K562 (cell line): ENCODE data around the gene NMT1. TPM values are rescaled to one million over a fixed set of nuclear protein-coding genes. Genes with fewer than 3 reads are reported as not detected.

Source experiments
- ATAC-seq: fragments of 200-7000 bp; cut with Tn5 transposase; 3 replicates; pipeline ENCODE4 v1.9.1; 2020; ENCODE audit warnings: moderate library complexity
- BruUV-seq: library from RNA; stranded (reverse); fragments of 400-500 nt; replicated peaks from 2 replicates; lab custom pipeline; 2021; lab: Mats Ljungman, UMichigan
- CTCF ChIA-PET: fragments of 300-600 bp; formaldehyde crosslinking; extraction: SDS; loops from one replicate; lab custom pipeline; 2021; ENCODE audit warnings: low intra/inter-chr PET ratio; lab: Yijun Ruan, JAX
- POLR2A ChIA-PET: fragments of 300-600, 350-650 bp; sonication (Branson Sonifier 250); formaldehyde crosslinking; extraction: SDS; loops from one replicate; lab custom pipeline; 2021; ENCODE audit warnings: antibody characterized with exemption, inconsistent platforms; lab: Yijun Ruan, JAX
- DNase-seq, 4 experiments: peaks; one replicate each; pipeline versions ENCODE4 v3.0.0 to v3.0.0-alpha.2; 2011 to 2018; ENCODE audit warnings: low spot score in 3 of 4, mixed read lengths in 3 of 4; ENCODE audit errors: extremely low read depth in 1 of 4
- FAIRE-seq: peaks from 2 replicates; lab custom pipeline; 2011; peaks lifted over from hg19 to GRCh38; lab: Jason Lieb, UNC
- H2AFZ ChIP-seq: 2 replicates; pipeline ENCODE4 v1.6.0; 2011; ENCODE audit warnings: low read depth, low read length, control low read depth, inconsistent platforms
- H3K27ac ChIP-seq: fragments of 200-600 bp; 3 replicates; pipeline ENCODE4 v1.8.0; 2011; ENCODE audit warnings: low read depth, mild to moderate bottlenecking, control low read depth, inconsistent platforms, low read length, moderate library complexity, mixed read lengths; ENCODE audit errors: extremely low read depth
- H3K27me3 ChIP-seq, 2 experiments: fragments of 300-600 bp in 1 of 2; 2 replicates in 1 of 2; 3 replicates in 1 of 2; pipeline versions ENCODE4 v1.6.0 to v1.8.0; 2011; ENCODE audit warnings: inconsistent platforms in 2 of 2, low read length in 2 of 2, mild to moderate bottlenecking in 1 of 2, mixed read lengths in 1 of 2, moderate library complexity in 1 of 2; ENCODE audit not compliant: control insufficient read depth in 2 of 2, insufficient read depth in 2 of 2
- H3K36me3 ChIP-seq: fragments of 300-600 bp; 3 replicates; pipeline ENCODE4 v1.8.0; 2011; ENCODE audit warnings: mild to moderate bottlenecking, low read length, inconsistent platforms; ENCODE audit not compliant: control insufficient read depth, insufficient read depth
- H3K4me1 ChIP-seq, 2 experiments: fragments of 200-600 bp in 1 of 2; replicated peaks in 1 of 2; 2 replicates in 1 of 2; 3 replicates in 1 of 2; pipeline versions ENCODE4 v1.5.1 to v1.8.0; 2011; ENCODE audit warnings: inconsistent platforms in 2 of 2, low read length in 2 of 2, mild to moderate bottlenecking in 1 of 2, mixed read lengths in 1 of 2, moderate library complexity in 1 of 2; ENCODE audit not compliant: control insufficient read depth in 2 of 2, insufficient read depth in 2 of 2
- H3K4me2 ChIP-seq: 2 replicates; pipeline ENCODE4 v1.6.1; 2011; ENCODE audit warnings: low read length, control low read depth, inconsistent platforms, mixed read lengths; ENCODE audit not compliant: insufficient read depth
- H3K4me3 ChIP-seq: fragments of 200-600 bp; sonication (generic), shearing (Covaris generic); 2 replicates; pipeline ENCODE4 v1.5.1; 2016; ENCODE audit warnings: control low read depth, inconsistent platforms
- H3K79me2 ChIP-seq: fragments of 200-600 bp; 3 replicates; pipeline ENCODE4 v1.8.0; 2011; ENCODE audit warnings: low read length, inconsistent platforms; ENCODE audit not compliant: control insufficient read depth, insufficient read depth
- H3K9ac ChIP-seq, 2 experiments: 2 replicates each; pipeline versions ENCODE4 v1.6.0 to v1.6.1; 2011; ENCODE audit warnings: low read depth in 2 of 2, low read length in 2 of 2, control low read depth in 1 of 2, inconsistent platforms in 1 of 2, mild to moderate bottlenecking in 1 of 2, mixed read lengths in 1 of 2; ENCODE audit not compliant: insufficient read depth in 1 of 2
- H3K9me1 ChIP-seq: one replicate; pipeline ENCODE4 v1.6.0; 2011; ENCODE audit warnings: inconsistent platforms, mild to moderate bottlenecking, low read length, moderate library complexity; ENCODE audit not compliant: control insufficient read depth, insufficient read depth
- H3K9me3 ChIP-seq: replicated peaks from 2 replicates; pipeline ENCODE4 v1.5.1; 2011; ENCODE audit warnings: low read depth, low read length, inconsistent platforms; ENCODE audit not compliant: control insufficient read depth, insufficient read depth
- H4K20me1 ChIP-seq: replicated peaks from 2 replicates; pipeline ENCODE4 v1.6.1; 2011; ENCODE audit warnings: low read length, inconsistent platforms, mixed read lengths; ENCODE audit not compliant: control insufficient read depth, insufficient read depth
- ZFX ChIP-seq: sonication (generic); formaldehyde crosslinking; IDR thresholded peaks from 2 replicates; pipeline ENCODE4 v1.8.0; 2022; ENCODE audit warnings: mild to moderate bottlenecking, missing genetic modification reagents, moderate library complexity
- WGBS: fragments of 100-300 bp; shearing (Covaris generic); methylation state at CpG from one replicate; pipeline ENCODE4 v1.1.6; 2016; ENCODE audit warnings: low coverage, mixed read lengths; ENCODE audit not compliant: insufficient coverage; ENCODE audit errors: missing lambda C conversion rate; 5-methylcytosine and 5-hydroxymethylcytosine counted together
- in situ Hi-C: fragments of 300-500 bp; cut with MboI; formaldehyde crosslinking; loops from 4 replicates; pipeline ENCODE4 v1.15.0; 2018; ENCODE audit warnings: inconsistent platforms, mixed read lengths
- intact Hi-C: fragments of 100-400 bp; cut with micrococcal nuclease; formaldehyde crosslinking; loops from 2 replicates; pipeline ENCODE4 v1.14.2; 2022
- polyA plus RNA-seq, 8 experiments: library from polyadenylated mRNA; depleted of rRNA in 4 of 8; stranded (reverse) in 5 of 8; unstranded in 3 of 8; fragments of >200 nt; fragmentation: Nextera tagmentation in 2 of 8; fragmentation: Illumina TruSeq in 1 of 8; extraction: Ambion mirVana in 2 of 8; extraction: Trizol in 1 of 8; gene quantifications; 2 replicates each; pipeline versions ENCODE4 v1.2.1 to v1.2.3, GENCODE V29; 2011 to 2014; ENCODE audit warnings: inconsistent platforms in 1 of 8, missing spikeins in 1 of 8
- total RNA-seq, 7 experiments: library from RNA; depleted of rRNA in 6 of 7; stranded (reverse); fragments of >200 nt in 6 of 7; fragmentation: Illumina TruSeq in 2 of 7; extraction: Trizol in 2 of 7; gene quantifications; 2 replicates each; pipeline versions ENCODE4 v1.2.1 to v1.2.3, GENCODE V29; 2011 to 2021; ENCODE audit warnings: low replicate concordance in 1 of 7
- TF ChIP-seq, protein P1 (sequence below): fragments of 150-350 bp; conservative IDR thresholded peaks from 2 replicates; pipeline ENCODE4 v1.6.1; 2014; ENCODE audit warnings: low read length

Gene NMT1
- total and polyA plus RNA-seq, 9 of the 15 experiments (the other 6 are each of a cell fraction or from before 2014, with no cell fraction given): 86.7 to 569 (median 213) TPM

DNA sequence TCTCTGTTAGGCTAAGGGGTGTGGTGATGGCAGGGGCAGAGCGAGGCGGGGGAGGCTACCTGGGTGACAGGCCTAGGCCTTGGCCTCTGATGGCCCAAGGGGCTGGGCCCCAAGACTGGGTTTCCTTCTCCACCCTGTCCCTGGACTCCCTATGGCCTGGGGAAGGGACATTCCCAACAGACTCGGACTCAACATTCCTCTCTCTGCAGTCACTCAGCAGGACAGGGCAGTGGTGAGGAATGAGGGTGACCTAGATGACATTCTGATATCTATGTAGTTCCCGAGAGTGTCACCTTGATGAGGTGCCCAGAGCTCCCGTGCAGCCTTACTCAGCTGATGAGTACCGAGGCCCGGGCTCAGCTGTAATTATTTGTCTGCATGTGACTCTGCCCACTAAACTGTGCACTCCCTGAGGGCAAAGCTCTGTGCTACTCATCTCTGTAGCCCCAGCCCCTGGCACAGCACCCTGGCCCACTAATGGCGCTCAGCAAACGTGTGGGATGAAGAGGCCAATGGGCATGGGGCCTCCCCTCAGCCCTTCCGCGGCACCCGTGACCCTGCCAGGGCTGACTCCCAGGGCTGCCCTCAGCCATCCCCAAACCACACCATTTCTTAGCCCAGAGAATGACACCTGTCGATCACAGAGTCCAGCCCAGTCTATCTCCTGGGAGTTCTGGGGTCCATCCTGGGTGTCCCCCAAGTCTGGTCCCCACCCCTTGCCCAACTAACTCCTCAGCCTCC lies 69.0 kb downstream of the NMT1 start:
- TF ChIP-seq, protein P1, sequence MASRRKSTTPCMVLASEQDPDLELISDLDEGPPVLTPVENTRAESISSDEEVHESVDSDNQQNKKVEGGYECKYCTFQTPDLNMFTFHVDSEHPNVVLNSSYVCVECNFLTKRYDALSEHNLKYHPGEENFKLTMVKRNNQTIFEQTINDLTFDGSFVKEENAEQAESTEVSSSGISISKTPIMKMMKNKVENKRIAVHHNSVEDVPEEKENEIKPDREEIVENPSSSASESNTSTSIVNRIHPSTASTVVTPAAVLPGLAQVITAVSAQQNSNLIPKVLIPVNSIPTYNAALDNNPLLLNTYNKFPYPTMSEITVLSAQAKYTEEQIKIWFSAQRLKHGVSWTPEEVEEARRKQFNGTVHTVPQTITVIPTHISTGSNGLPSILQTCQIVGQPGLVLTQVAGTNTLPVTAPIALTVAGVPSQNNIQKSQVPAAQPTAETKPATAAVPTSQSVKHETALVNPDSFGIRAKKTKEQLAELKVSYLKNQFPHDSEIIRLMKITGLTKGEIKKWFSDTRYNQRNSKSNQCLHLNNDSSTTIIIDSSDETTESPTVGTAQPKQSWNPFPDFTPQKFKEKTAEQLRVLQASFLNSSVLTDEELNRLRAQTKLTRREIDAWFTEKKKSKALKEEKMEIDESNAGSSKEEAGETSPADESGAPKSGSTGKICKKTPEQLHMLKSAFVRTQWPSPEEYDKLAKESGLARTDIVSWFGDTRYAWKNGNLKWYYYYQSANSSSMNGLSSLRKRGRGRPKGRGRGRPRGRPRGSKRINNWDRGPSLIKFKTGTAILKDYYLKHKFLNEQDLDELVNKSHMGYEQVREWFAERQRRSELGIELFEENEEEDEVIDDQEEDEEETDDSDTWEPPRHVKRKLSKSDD: no peak
- TF ChIP-seq ZFX: 0 out of 2 replicates have a peak, but pooled peaks have one; percentile 18
- ChIA-PET POLR2A (interaction anchor here (5.2 kb wide), 1 partner anchor 19 kb away, joined by 48 read pairs; the partner anchor contains the start of gene HEXIM1), CTCF (interaction anchor here (1.1 to 1.6 kb wide), 2 partner anchors 31 to 350 kb away, joined by 3 to 5 read pairs; no protein-coding TSS in a partner anchor)
- WGBS: 61% methylated on average over 13 of the region's 13 CpGs
- Histone ChIP-seq H4K20me1 (peaks cover 6% of the 10 kb centered on the region; the same call in 1 of the 2 replicates), H3K9me3 (no peaks in the 10 kb centered on the region; the same call in 1 of the 2 replicates), H3K27ac (no peak overlapping the region), H3K79me2 (no peaks in the 10 kb centered on the region), H3K27me3 (no peaks in the 10 kb centered on the region), H2AFZ (no peak overlapping the region), H3K9me1 (no peaks in the 10 kb centered on the region), H3K36me3 (no peaks in the 10 kb centered on the region), H3K4me3 (no peak overlapping the region), H3K4me2 (no peak overlapping the region), H3K4me1 (peaks cover 26 to 52% of the 10 kb centered on the region in 2 experiments; a peak in 4 of 5 replicates), H3K9ac (peak overlapping the region in 1 of 2 experiments; percentile 30; a peak in 2 of 4 replicates)
- DNase-seq: no peak
- FAIRE-seq: no peak
- BruUV-seq: no TSS peak
- no peak for ATAC-seq
- intact Hi-C loops: loop anchor here (5.0 to 10.0 kb wide), 2 partner anchors 115 to 353 kb away; no protein-coding TSS in a partner anchor
- in situ Hi-C loops: no loop called here
